HG02642 (cell line): Measurements from ENCODE around the gene PTPRN2.

ENCODE experiments used
- ATAC-seq: cut with Tn5 transposase; IDR thresholded peaks from one replicate; pipeline ENCODE4 v1.9.1; 2021; ENCODE audit warnings: mild to moderate bottlenecking; ENCODE audit not compliant: unreplicated experiment, poor library complexity

PTPRN2 gene

DNA sequence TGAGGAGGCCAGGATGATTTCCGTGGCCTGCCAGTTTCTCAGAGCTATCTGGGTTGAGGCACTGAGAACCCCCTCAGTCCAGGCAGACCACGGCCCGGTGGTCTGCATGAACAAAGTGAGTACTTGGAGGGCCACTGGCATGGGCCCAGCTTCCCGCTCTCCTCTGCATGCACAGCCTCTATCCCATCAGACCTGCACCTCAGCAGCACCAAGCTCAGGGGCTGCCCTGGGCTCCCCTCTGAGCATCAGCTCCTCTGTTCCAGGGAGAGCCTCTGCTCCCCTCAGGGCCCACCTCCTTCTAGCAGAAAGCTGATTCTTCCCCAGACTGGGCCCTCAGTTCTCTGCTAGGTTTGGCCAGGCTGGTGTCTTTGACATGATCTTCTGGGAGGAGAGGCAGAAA is 780.9 kb downstream of the PTPRN2 start:
- ATAC-seq: no peak

DNA sequence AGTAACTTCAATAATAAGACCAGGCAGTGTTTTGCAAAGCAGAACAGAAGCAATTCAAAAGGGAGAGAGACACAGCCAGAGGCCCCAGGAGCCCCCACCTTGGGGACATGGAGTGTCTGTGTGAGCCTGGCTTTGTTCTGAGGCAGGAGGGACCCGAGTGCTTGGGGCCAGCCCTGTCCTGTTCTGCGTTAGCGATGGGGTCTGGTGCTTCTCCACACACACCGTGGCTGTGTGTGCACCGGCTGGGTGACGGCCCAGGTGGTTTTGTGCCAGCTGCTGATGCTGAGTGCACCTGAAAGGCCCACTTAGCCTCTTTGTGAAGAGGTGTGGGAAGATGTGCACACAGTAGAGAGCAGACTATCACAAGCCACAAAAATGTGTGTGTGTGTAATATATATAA is 781.9 kb downstream of the PTPRN2 start:
- ATAC-seq: no peak

DNA sequence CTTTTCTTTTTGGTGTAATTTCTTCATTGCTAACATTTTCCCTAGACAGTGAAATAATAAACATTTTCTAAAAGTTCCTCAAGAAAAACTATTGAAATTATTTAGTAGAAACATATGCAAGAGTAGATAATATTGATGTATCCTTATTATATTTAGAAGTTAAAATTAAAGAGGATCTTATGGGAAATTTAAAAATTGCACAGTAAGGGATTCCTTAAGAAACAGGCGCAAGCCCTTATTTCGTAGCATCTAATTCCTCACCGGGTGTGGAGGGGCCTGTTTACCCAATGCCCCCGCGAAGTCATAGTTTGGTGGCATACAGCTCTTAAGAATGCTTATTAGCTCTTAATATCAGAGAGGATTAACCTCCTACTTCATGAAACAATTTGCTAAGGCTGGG is 783.7 kb downstream of the PTPRN2 start:
- no peak for ATAC-seq

DNA sequence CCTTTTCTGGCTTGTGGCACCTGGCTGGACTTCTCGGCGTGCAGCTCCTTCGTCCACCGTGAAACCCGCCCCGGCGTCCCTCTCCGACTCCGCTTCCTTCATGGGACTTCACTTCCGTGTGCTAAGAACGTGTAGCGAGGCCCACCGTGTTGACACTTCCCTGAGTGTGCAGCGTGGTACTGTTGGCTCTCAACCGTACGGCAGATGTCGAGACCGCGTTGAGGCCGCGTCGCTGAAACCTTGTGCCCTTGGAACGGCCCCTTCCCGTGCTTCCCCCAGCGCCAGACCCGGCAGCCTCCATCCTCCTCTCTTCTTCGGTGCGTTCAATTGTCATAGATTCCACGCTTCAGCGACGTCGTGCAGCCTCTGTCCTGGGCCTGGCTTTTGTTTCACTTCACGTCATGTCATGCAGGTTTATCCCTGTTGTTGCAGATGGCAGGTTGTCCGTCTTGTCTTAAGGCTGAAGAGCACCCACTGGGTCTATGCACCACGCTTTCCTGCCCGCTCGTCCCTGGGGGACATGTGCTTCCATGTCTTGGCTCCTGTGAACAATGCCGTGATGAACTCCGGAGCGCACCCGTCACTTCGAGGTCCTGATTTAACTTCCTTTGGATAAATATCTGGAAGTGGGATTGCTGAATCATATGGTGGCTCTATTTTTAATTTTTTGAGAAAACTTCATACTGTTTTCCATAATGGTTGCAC is 785.5 kb downstream of the PTPRN2 start:
- ATAC-seq: no peak

DNA sequence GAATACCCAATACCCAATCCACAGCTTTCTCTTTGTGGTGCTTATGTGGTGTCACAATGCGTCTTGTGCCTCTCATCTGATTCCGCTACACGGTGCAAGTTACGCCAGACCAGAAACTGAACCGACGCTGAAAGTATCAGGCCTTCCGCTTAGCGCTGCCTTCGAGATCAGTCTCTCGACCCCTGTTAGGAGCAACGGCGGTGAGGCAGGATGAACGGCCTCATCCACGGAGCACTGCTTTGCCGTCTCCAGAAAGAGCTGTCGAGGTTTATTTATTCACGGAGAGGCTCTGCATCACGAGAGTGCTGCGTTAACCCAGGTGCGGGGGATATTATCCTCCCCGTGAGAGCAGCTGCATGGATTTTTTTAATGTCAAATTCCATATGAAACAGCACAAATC is 786.5 kb downstream of the PTPRN2 start:
- ATAC-seq: no peak

DNA sequence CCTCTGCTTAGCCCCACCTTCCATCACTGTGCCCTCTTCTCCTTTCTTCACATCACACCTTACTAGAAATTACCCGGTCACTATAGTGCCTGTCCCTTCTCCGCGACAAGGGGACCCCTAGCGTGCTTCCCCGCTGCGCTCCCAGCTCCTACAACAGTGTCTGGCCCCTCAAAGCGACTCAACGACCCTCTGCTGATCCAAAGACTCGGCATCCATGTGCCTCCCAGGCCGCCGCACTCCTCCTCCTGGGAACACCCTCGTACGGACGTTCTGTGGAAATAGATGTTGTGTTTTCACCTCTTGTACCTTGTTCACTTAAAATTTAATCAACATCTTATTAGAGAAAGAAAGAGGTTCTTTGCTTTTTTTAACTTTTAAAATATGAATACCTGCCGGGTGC is 787.3 kb downstream of the PTPRN2 start:
- ATAC-seq: no peak

DNA sequence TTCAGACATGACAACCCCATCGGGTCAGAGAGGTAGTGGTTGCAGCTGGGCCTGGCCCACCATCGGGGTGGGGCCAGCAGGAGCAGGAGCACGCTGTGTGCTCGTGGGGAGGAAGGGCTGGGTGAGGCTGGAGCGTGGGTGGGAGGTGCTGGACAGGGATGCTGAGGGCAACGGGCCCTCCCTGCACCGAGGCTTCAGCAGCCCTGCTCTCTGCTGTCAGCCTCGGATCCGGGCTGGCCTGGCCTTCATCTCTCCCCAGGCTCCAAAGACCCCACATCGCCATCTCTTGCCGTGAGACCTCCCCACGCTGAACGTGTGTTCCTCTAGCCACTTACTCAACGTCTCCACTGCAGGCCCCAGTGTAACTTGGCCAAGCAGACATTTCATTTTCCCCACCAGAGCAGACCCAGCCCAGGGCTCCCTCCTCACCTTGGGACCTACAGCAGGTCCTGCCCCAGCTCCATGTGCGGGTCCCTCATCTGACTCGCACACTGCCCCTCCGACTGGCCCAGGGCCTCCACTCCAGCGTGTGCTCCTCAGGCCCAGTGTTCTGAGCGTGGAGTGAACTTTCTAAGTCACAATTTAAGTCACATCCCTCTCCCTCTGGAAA is 788.4 kb downstream of the PTPRN2 start:
- ATAC-seq: no peak

DNA sequence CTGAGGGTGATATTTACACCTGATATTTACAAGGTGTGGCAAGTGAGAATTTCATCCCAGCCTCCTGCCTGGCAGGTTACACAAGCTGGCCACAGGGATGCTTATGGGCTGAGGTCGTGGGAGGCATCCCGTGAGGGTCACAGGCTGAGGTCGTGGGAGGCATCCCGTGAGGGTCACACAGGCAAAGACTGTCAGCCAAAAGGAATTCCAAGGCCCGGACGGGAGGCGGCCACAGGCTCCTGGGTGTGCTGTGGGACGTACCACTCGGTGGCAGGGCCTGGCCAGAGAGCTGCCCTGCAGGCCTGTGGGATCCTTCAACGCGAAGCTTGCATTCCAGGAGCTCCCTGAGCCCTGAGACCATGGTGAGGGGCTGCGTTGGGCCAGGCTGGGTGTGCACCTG is 790.3 kb downstream of the PTPRN2 start:
- ATAC-seq: no peak

DNA sequence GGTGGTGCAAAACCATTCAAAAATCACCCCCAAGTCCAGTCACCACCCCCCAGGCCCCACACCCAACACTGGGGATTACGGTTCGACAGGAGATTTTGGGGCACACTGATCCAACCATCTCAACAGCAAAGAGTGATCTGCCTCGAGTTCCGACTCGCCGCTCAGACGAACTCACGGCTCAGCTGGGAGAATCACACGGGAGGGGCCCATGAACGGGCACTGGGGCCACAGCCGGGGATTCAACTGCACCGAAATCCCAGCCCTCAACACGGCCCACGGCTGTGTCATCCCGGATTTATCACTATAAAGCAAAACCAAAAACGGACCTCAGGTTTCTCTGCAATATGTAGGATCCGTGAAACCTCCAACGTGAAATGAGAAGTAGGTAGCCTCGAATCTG is 790.8 kb downstream of the PTPRN2 start:
- no peak for ATAC-seq

DNA sequence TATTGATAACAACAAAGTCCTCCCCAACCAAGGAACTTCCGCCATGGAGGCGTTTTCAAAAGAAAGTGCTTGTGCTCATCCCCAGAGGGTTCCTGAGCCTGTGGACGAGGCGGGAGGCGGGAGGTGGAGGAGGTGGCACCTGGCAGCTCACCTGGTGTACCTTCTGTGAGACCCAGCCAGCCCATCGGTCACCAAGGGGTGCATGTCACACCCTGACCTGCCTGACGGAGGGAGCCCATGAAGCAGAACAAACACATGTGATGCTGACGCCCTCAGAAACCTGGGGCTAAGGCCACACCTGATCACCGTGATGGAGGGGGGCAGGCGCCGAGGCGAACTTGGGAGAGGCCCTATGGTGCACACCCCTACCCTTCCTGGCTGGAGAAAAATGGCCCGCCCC is 792.0 kb downstream of the PTPRN2 start:
- ATAC-seq: no peak

DNA sequence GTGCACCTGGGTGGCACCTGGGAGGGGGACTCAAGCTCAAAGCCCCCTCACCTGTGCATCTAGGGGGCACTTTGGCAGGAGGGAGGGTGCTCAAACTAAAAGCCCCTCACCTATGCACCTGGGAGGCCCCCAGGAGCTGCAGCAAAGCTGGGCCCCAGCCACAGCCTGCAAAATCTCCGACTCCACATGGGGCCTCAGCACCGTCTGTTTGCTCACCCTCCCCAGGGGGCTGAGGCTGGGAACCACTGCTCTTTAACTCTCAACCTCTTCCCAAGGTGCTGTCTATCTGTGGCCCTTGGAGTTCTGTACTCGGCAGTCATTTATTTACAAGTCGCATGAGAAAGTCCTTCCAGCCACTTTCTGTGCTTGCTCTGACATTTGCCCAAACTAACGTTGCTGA is 792.4 kb downstream of the PTPRN2 start:
- no peak for ATAC-seq

DNA sequence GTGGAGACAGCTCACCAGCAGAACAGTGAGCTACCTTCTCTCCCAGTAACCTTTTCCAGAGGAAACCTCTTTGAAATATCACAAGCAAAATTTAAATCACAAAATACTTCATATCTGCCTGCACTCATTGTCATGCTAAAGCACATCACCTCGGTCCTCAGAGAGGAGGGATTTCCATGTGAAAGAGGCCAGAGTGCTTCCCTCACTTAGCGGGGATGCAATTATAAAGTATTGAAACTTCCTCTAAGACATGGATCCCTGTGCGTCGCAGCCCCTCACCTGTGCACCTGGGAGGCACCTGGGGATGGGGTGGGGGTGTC is 792.9 kb downstream of the PTPRN2 start:
- no peak for ATAC-seq

DNA sequence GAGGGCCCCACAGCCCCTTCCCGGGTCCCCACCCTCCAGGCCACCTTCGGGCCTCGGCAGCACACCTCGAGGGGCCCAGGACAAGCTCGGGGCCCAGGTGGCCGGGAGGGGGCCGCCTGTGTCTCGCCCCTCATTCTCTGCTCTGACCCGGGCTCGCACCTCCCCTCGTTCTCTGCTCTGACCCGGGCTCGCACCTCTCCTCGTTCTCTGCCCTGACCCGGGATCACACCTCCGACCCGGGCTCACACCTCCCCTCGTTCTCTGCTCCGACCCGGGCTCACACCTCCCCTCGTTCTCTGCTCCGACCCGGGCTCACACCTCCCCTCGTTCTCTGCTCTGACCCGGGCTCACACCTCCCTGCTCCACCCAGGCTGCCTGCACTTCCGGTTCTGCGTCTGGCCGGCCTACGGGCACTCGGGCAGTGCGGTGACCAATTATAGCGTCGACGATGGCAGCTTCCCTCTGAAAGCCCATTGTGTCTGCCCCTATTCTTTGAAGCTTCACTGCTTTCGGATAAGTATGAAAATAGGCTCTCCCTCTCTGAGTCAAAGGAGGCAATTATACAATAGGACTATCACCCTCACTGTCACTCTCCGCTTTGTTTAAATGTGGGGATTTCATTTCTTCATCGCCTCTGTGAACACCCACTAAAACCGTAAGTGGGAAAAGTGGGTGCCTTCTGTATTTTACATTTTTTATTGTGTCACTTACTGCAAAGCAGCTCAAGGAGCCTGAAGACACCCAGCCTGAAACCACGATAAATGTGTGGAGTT is 793.5 kb downstream of the PTPRN2 start:
- ATAC-seq: no peak

DNA sequence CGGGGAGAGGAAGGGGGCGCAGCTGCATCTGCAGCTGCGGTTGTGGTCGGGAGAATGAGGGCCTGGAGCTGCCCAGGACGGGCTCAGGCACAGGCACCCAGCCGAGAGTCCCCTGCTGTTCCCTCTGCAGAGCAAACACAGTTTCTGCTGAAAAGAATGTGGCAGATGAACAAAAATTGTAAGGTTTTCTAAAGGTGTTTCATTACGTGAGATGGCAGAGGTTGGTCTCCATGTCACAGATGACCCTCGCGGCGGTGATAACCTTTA is 794.6 kb downstream of the PTPRN2 start:
- no peak for ATAC-seq

DNA sequence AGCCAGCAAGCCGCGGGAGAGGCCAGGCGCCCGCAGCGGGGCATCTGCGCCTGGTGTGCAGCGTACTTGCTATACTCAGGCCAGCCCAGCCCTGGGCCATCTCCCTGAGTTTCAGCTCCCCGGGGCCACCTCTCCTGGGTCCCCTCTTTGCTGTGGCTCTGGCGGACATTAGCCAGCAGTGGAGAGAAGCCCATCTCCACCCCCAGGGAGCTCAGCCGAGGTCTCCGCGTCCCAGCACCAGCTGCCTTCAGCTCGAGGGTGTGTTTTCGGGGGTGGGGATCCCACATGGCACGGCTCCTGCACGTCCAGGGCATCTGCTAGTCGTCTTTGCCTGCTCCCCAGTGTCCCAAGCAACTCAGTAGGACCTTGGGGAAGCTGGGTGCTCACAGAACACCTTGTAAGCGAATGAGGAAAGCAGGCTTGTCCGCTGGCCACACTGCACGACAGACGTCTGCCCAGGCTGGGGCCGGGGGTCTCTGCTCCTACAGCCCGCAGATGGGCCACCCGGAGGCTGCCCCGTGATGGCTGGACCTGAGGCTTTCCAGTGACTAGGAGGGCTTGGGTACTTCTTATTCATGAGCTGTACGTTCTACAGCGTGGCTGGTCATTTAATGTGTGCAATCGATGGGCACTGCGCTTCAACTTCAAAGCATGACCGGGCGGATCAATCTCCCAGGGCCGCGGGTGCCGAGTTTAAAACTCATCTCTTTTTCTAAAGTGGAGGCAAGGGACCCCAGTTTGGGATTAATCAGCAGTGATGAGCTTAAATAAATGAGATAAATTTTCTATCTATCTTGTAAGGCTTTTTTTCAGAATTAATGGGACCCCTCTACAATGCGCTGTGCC is 795.2 kb downstream of the PTPRN2 start:
- ATAC-seq: no peak

DNA sequence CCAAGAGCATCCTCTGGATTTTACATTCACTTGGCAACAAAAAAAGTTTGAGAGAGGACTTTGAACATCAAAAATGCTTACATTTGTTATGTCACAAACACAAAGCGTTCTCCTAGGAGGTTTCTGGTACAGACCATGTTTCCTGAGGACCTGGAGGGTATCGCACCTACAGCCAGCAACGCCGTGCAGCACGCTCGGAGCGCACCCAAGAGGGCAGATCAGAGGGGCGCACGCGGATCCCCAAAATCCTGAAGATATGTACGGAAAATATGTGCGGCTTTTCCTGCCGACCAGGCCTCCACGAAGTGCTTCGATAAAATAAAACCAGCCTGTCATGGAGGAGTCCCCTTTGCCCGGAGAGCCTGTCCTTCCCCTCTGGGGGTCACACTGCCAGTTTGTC is 796.0 kb downstream of the PTPRN2 start:
- no peak for ATAC-seq

DNA sequence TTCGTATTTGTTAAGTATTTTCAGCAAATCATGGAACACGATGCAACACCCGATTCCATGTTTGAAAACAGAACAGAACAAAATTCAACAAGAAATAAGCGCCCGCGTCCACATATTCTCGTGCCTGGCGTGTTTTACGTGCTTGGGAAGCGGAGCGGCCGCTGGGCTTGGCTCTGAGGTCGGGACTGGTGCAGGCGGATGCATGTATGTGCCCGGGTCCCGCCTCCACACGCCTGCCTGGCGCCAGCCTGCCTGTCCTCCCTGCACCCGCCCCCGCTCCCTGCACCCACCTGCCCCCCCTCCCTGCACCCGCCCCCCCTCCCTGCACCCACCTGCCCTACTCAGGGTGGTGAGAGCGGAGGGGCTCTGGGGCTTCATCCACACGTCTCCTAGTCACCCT is 796.4 kb downstream of the PTPRN2 start:
- ATAC-seq: no peak

DNA sequence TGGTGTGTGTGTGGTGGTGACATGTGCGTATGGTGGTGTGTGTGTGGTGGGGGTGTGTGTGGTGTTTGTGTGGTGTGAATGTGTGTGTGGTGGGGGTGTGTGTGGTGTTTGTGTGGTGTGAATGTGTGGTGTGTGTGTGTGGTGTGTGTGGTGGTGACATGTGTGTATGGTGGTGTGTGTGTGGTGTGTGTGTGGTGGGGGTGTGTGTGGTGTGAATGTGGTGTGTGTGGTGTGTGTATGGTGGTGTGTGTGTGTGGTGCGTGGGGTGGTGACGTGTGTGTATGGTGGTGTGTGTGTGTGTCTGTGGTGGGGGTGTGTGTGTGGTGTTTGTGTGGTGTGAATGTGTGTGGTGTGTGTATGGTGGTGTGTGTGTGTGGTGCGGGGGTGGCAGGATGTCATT is 797.7 kb downstream of the PTPRN2 start:
- ATAC-seq: no peak

DNA sequence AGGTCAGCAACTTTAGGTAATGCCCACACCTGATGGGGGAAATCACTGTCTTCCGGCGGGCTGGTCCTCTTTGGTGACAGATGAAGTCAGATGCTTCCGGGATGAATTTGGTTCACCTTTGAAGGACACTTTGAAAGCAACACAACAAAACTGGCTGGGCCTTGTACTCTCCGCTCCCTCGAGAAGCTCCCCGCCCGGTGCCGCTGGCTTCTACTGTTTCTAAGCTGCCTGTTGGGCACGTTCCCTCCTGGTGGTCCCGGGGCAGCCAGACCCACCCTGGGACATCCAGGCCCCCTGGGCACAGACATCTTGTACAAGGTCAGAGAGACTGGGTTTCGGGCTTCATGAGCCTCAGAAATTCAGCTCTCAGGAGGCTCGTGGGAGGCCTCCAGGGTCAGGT is 798.5 kb downstream of the PTPRN2 start:
- no peak for ATAC-seq

DNA sequence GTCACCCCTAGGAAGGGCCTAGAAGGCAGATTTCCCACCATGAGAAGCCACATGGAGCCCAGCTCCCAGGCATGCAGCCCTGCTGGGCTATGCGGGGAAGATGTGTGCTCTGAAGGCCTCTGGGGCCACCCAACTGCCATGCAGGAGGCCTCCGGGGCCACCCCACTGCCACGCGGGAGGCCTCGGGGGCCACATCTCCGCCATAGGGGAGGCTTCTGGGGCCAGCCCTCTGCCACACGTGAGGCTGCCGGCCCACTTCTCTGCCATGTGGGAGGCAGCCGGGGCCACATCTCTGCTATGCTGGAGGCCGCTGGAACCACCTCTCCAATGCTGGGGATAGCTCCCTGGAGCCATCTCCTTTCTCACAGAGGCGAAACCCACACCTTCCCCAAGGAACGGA is 799.0 kb downstream of the PTPRN2 start:
- no peak for ATAC-seq

DNA sequence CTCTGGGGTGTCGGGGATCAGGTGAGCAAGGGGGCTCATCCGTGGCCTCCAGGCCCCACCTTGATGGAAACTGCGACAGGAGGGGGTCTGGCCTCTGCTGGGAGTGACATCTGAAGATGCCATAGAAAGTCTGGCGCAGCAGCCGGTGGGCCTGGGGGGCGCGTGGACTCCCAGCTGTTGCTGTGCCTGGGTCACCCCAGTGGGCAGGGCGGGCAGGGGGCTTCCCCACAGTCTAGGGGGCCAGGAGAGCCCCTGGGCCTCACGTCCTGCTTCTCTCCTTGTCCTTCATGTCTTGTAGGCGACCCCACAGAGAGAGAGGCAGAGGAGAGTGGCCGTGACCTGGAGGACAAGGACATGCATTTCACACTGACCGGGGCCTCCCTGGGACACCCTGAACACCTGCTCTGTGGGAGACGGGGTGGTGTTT is 800.3 kb downstream of the PTPRN2 start:
- no peak for ATAC-seq
